ENCODE data around the gene GOLGA8J.
"Not testable (repeated sequence)": the region's sequence is repeated elsewhere in the genome, so short reads cannot be mapped to it uniquely, and the experiment has no call there.

GOLGA8J gene

GRCh38 chr15:30082655-30083054, at the start of gene GOLGA8J:
TSS of gene GOLGA8J (plus strand) at chr15:30082955. CDS start at chr15:30083053, 98 bp downstream.
- not testable (repeated sequence) for DNase-seq

- no peak for DNase-seq
Observed at GRCh38 chr15:30033211-30033610, 49.5 kb upstream of the GOLGA8J start.

- peak in 3 of 14 donors; percentile 13 to 35 (median 15) for DNase-seq
Observed at GRCh38 chr15:30033763-30034162, 49.0 kb upstream of the GOLGA8J start.

GRCh38 chr15:30036036-30036703, 46.6 kb upstream of the GOLGA8J start:
- no peak for DNase-seq

- peak in 9 of 14 donors; percentile 8 to 78 (median 43) for DNase-seq
Observed at GRCh38 chr15:30038667-30039523, 43.9 kb upstream of the GOLGA8J start.

- DNase-seq, result peak in 1 of 14 donors; percentile 20
Observed at GRCh38 chr15:30041868-30042267, 40.9 kb upstream of the GOLGA8J start.

- no peak for DNase-seq
Observed at GRCh38 chr15:30042556-30042955, 40.2 kb upstream of the GOLGA8J start.

GRCh38 chr15:30043211-30043655, 39.5 kb upstream of the GOLGA8J start:
- no peak for DNase-seq

- DNase-seq, result no peak
Observed at GRCh38 chr15:30044377-30044776, 38.4 kb upstream of the GOLGA8J start.

GRCh38 chr15:30044826-30045225, 37.9 kb upstream of the GOLGA8J start:
- DNase-seq, result not testable (repeated sequence)

GRCh38 chr15:30045248-30046041, 37.3 kb upstream of the GOLGA8J start:
- not testable (repeated sequence) for DNase-seq

- DNase-seq, result no peak
Observed at GRCh38 chr15:30046430-30046829, 36.3 kb upstream of the GOLGA8J start.

GRCh38 chr15:30055604-30056003, 27.2 kb upstream of the GOLGA8J start:
- DNase-seq, result no peak

GRCh38 chr15:30056166-30056565, 26.6 kb upstream of the GOLGA8J start:
- no peak for DNase-seq

GRCh38 chr15:30059771-30060170, 23.0 kb upstream of the GOLGA8J start:
- DNase-seq, result no peak

GRCh38 chr15:30062881-30063280, 19.9 kb upstream of the GOLGA8J start:
- DNase-seq, result no peak

GRCh38 chr15:30063835-30064546, 18.8 kb upstream of the GOLGA8J start:
- no peak for DNase-seq

GRCh38 chr15:30065025-30065801, 17.5 kb upstream of the GOLGA8J start:
- DNase-seq, result no peak

- DNase-seq, result no peak
Observed at GRCh38 chr15:30068326-30068725, 14.4 kb upstream of the GOLGA8J start.

- no peak for DNase-seq
Observed at GRCh38 chr15:30072630-30073029, 10.1 kb upstream of the GOLGA8J start.

- DNase-seq, result no peak
Observed at GRCh38 chr15:30073915-30074314, 8.8 kb upstream of the GOLGA8J start.

All from C1 segment of cervical spinal cord (tissue), 14 donors.